Measurements from ENCODE around the gene HES7. TPM values are rescaled to one million over a fixed set of nuclear protein-coding genes. Genes with fewer than 3 reads are reported as not detected.

HES7 gene
- total and polyA plus RNA-seq, 2 donors = 0.75 TPM; not detected in 1

DNA sequence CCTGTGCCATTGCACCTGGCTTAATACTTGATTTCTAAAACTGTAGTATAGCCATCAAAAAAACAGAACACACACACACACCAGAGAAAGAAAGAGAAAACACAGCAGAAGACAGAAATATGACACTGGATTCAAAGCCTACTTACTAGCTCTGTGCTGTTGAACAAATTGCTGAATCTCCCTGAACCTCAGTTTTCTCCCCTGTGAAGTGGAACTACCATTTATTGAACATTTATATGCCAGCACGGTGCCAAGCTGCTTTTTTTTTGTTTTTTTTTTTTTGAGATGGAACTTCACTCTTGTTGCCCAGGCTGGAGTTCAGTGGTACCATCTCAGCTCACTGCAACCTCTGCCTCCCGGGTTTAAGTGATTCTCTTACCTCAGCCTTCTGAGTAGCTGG, 23.1 kb downstream of the HES7 start:
- no peak for DNase-seq (ENCODE audit: low read depth in 6 of 9, low spot score in 9 of 9)
- WGBS = 93% methylated on average over 2 of the region's 2 CpGs
- no peak overlapping the region for H3K27ac ChIP-seq (ENCODE audit: low read depth in 1 of 2, low read length in 1 of 2)

DNA sequence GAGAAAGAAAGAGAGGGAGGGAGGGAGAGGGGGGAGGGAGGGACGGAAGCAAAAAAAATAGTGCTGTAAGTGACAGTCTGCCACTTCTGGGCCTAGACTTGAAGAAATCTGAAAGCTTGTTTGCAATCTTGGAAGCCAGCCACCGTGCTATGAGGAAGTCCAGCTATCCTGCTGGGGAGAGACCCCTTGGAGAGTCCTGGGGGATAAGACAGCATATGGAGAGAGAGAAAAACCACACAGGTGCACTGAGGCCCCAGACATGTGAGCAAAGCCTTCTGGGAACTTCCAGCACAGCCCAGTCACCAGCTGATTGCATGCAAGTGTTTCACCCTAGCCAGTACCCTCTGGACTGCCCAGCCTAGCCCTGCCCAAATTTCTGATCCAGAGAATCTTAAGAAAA, 23.8 kb downstream of the HES7 start:
- whole genome bisulfite sequencing = 51% methylated on average over 2 of the region's 2 CpGs
- DNase-seq (ENCODE audit: low read depth in 6 of 9, low spot score in 9 of 9) = no peak
- no peaks in the 10 kb centered on the region for H3K4me1 ChIP-seq (ENCODE audit: control insufficient read depth in 2 of 2, insufficient read depth in 2 of 2, low read length in 2 of 2)

More for the DNA sequence above, 23.1 kb downstream of the HES7 start:
- no peaks in the 10 kb centered on the region for H3K36me3 ChIP-seq (ENCODE audit: control insufficient read depth in 2 of 2, insufficient read depth in 2 of 2, low read length in 1 of 2)
- no peaks in the 10 kb centered on the region for H3K9me3 ChIP-seq (ENCODE audit: control insufficient read depth in 2 of 2, insufficient read depth in 1 of 2, low read length in 1 of 2)
- no peak overlapping the region for H3K4me3 ChIP-seq (ENCODE audit: low read length in 2 of 2)
- peaks cover 0 to 12% of the 10 kb centered on the region in 2 donors for H3K27me3 ChIP-seq (ENCODE audit: control insufficient read depth in 2 of 2, insufficient read depth in 1 of 2, low read length in 1 of 2)
- no peaks in the 10 kb centered on the region for H3K4me1 ChIP-seq (ENCODE audit: control insufficient read depth in 2 of 2, insufficient read depth in 2 of 2, low read length in 2 of 2)

DNA sequence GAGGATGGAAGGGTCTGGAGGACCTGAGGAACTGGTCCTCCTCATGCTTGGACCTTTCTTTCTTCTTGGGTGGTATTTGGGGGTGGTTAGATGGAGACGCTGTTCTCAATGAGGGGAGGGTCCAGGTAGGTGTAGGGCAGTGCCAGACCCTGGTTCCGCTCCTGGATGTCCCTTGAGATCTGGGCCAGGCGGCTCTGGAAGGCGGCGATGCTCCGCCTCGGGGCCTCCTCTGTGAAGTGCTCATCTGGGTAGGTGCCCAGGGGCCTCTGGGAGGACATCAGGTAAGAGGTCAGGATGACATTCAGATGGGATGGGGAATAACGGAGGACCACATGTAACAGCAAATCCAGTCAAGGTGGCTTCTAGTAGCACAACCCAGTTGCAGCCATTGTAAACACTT, 27.4 kb downstream of the HES7 start:
- 98% methylated on average over 8 of the region's 8 CpGs for WGBS
- DNase-seq (ENCODE audit: low read depth in 6 of 9, low spot score in 9 of 9) = no peak

More for the DNA sequence above, 23.8 kb downstream of the HES7 start:
- H3K27ac ChIP-seq (ENCODE audit: low read depth in 1 of 2, low read length in 1 of 2) = no peak overlapping the region
- no peaks in the 10 kb centered on the region for H3K36me3 ChIP-seq (ENCODE audit: control insufficient read depth in 2 of 2, insufficient read depth in 2 of 2, low read length in 1 of 2)
- H3K9me3 ChIP-seq (ENCODE audit: control insufficient read depth in 2 of 2, insufficient read depth in 1 of 2, low read length in 1 of 2) = no peaks in the 10 kb centered on the region
- no peak overlapping the region for H3K4me3 ChIP-seq (ENCODE audit: low read length in 2 of 2)
- H3K27me3 ChIP-seq (ENCODE audit: control insufficient read depth in 2 of 2, insufficient read depth in 1 of 2, low read length in 1 of 2) = peaks cover 0 to 18% of the 10 kb centered on the region in 2 donors

DNA sequence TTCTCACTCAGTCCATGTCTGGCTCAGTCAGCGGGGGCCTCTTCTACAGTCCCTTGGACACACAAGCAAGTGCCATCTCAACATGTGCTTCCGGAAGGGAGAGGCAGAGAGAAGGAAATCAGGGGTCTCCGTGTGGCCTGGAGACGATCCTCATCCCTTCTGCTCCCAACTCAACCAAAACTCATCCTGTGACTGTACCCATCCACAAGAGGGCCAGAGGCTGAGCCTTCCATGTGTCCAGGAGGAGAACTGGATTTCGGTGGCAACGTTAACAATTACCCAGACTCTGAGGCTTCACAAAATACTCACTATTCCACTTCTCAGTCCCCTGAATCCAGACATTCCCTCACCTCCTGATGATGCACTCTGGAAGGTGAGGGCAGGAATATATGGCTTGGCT, 28.5 kb downstream of the HES7 start:
- H3K36me3 ChIP-seq (ENCODE audit: control insufficient read depth in 2 of 2, insufficient read depth in 2 of 2, low read length in 1 of 2) = no peaks in the 10 kb centered on the region
- H3K27ac ChIP-seq (ENCODE audit: low read depth in 1 of 2, low read length in 1 of 2) = no peak overlapping the region
- no peaks in the 10 kb centered on the region for H3K4me1 ChIP-seq (ENCODE audit: control insufficient read depth in 2 of 2, insufficient read depth in 2 of 2, low read length in 2 of 2)
- H3K27me3 ChIP-seq (ENCODE audit: control insufficient read depth in 2 of 2, insufficient read depth in 1 of 2, low read length in 1 of 2) = peaks cover 3 to 49% of the 10 kb centered on the region in 2 donors
- WGBS = 92% methylated on average over 6 of the region's 6 CpGs
- no peak for DNase-seq (ENCODE audit: low read depth in 6 of 9, low spot score in 9 of 9)
- no peak overlapping the region for H3K4me3 ChIP-seq (ENCODE audit: low read length in 2 of 2)
- no peaks in the 10 kb centered on the region for H3K9me3 ChIP-seq (ENCODE audit: control insufficient read depth in 2 of 2, insufficient read depth in 1 of 2, low read length in 1 of 2)

More for the DNA sequence above, 27.4 kb downstream of the HES7 start:
- H3K4me3 ChIP-seq (ENCODE audit: low read length in 2 of 2) = no peak overlapping the region
- no peak overlapping the region for H3K27ac ChIP-seq (ENCODE audit: low read depth in 1 of 2, low read length in 1 of 2)
- no peaks in the 10 kb centered on the region for H3K36me3 ChIP-seq (ENCODE audit: control insufficient read depth in 2 of 2, insufficient read depth in 2 of 2, low read length in 1 of 2)
- H3K4me1 ChIP-seq (ENCODE audit: control insufficient read depth in 2 of 2, insufficient read depth in 2 of 2, low read length in 2 of 2) = no peaks in the 10 kb centered on the region
- peaks cover 3 to 39% of the 10 kb centered on the region in 2 donors for H3K27me3 ChIP-seq (ENCODE audit: control insufficient read depth in 2 of 2, insufficient read depth in 1 of 2, low read length in 1 of 2)
- no peaks in the 10 kb centered on the region for H3K9me3 ChIP-seq (ENCODE audit: control insufficient read depth in 2 of 2, insufficient read depth in 1 of 2, low read length in 1 of 2)

DNA sequence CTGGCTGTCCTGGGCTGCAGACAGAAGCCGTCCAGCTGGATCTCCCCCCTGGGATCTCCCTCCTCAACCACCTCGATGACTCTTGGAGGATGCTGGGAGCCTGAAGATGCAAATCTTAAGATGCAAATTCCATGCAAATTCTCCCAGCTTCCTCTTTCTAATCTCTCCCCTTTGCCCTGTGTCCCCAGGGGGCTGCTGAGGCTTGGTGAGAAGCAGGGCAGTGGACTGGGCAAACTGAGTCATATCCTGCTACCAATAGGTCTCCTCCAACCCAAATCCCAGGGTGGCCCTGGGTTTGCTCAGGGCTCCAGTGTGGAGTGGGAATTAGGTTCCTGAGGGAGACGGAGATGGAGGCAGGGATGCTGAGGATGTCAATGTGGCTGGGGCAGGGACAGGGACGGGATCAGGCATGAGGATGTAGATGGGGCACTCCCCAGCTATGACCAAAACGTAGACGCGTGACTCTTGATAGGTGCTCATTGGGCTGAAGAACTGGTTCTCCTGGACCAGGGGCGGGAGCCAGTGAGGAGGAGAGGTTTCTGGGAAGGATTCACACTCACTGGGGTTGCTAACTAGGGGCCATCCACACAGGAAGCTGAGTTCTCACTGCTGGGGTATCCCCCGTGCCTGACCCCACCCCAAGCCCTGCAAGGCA, 32.7 kb downstream of the HES7 start:
- 55% methylated on average over 9 of the region's 9 CpGs for WGBS
- no peaks in the 10 kb centered on the region for H3K36me3 ChIP-seq (ENCODE audit: control insufficient read depth in 2 of 2, insufficient read depth in 2 of 2, low read length in 1 of 2)
- no peak for DNase-seq (ENCODE audit: low read depth in 6 of 9, low spot score in 9 of 9)
- no peak overlapping the region for H3K4me3 ChIP-seq (ENCODE audit: low read length in 2 of 2)
- peaks cover 6 to 67% of the 10 kb centered on the region in 2 donors for H3K27me3 ChIP-seq (ENCODE audit: control insufficient read depth in 2 of 2, insufficient read depth in 1 of 2, low read length in 1 of 2)
- H3K4me1 ChIP-seq (ENCODE audit: control insufficient read depth in 2 of 2, insufficient read depth in 2 of 2, low read length in 2 of 2) = no peaks in the 10 kb centered on the region
- no peaks in the 10 kb centered on the region for H3K9me3 ChIP-seq (ENCODE audit: control insufficient read depth in 2 of 2, insufficient read depth in 1 of 2, low read length in 1 of 2)
- no peak overlapping the region for H3K27ac ChIP-seq (ENCODE audit: low read depth in 1 of 2, low read length in 1 of 2)

DNA sequence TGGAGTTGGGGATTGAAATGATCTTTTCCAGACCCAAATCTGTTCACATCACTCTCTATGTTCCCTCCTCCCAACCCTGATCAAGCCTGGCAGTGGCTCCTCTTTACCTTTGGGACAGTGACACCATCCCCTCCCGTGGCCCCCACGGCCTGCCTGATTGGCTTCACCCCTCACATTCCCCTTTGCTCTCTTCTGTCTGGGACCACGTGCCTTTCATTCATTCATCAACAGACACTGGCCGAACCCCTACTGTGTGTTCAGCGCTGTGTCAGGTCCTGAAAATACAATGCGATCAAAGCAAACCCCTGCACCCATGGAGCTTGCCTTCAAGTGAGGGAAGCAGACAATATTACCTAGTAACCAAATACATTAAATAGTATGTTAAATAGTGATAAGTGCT, 34.2 kb downstream of the HES7 start:
- H3K36me3 ChIP-seq (ENCODE audit: control insufficient read depth in 2 of 2, insufficient read depth in 2 of 2, low read length in 1 of 2) = no peaks in the 10 kb centered on the region
- no peak overlapping the region for H3K4me3 ChIP-seq (ENCODE audit: low read length in 2 of 2)
- WGBS = 81% methylated on average over 6 of the region's 6 CpGs
- peaks cover 6 to 61% of the 10 kb centered on the region in 2 donors for H3K27me3 ChIP-seq (ENCODE audit: control insufficient read depth in 2 of 2, insufficient read depth in 1 of 2, low read length in 1 of 2)
- DNase-seq (ENCODE audit: low read depth in 6 of 9, low spot score in 9 of 9) = no peak
- H3K9me3 ChIP-seq (ENCODE audit: control insufficient read depth in 2 of 2, insufficient read depth in 1 of 2, low read length in 1 of 2) = no peaks in the 10 kb centered on the region
- H3K27ac ChIP-seq (ENCODE audit: low read depth in 1 of 2, low read length in 1 of 2) = no peak overlapping the region
- H3K4me1 ChIP-seq (ENCODE audit: control insufficient read depth in 2 of 2, insufficient read depth in 2 of 2, low read length in 2 of 2) = no peaks in the 10 kb centered on the region

DNA sequence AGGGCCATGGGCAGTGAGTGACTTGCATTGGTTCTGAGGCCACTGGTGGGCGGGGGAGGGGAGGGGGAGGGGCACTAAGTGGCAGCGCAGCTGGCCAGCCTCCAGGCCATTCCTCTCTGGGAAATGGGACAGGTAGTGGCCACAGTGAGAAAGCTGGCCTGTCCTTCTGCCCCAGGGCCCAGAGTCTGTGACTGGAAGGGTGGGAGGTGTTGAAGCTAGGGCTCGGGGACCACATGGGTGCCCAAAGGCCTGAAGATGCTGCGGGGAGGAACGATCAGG, 36.0 kb downstream of the HES7 start:
- Histone ChIP-seq H3K4me3 (ENCODE audit: low read length in 2 of 2) (no peak overlapping the region), H3K27ac (ENCODE audit: low read depth in 1 of 2, low read length in 1 of 2) (no peak overlapping the region), H3K4me1 (ENCODE audit: control insufficient read depth in 2 of 2, insufficient read depth in 2 of 2, low read length in 2 of 2) (no peaks in the 10 kb centered on the region), H3K9me3 (ENCODE audit: control insufficient read depth in 2 of 2, insufficient read depth in 1 of 2, low read length in 1 of 2) (no peaks in the 10 kb centered on the region), H3K36me3 (ENCODE audit: control insufficient read depth in 2 of 2, insufficient read depth in 2 of 2, low read length in 1 of 2) (no peaks in the 10 kb centered on the region), H3K27me3 (ENCODE audit: control insufficient read depth in 2 of 2, insufficient read depth in 1 of 2, low read length in 1 of 2) (peaks cover 5 to 67% of the 10 kb centered on the region in 2 donors)
- no peak for DNase-seq (ENCODE audit: low read depth in 6 of 9, low spot score in 9 of 9)
- WGBS = 90% methylated on average over 5 of the region's 5 CpGs

DNA sequence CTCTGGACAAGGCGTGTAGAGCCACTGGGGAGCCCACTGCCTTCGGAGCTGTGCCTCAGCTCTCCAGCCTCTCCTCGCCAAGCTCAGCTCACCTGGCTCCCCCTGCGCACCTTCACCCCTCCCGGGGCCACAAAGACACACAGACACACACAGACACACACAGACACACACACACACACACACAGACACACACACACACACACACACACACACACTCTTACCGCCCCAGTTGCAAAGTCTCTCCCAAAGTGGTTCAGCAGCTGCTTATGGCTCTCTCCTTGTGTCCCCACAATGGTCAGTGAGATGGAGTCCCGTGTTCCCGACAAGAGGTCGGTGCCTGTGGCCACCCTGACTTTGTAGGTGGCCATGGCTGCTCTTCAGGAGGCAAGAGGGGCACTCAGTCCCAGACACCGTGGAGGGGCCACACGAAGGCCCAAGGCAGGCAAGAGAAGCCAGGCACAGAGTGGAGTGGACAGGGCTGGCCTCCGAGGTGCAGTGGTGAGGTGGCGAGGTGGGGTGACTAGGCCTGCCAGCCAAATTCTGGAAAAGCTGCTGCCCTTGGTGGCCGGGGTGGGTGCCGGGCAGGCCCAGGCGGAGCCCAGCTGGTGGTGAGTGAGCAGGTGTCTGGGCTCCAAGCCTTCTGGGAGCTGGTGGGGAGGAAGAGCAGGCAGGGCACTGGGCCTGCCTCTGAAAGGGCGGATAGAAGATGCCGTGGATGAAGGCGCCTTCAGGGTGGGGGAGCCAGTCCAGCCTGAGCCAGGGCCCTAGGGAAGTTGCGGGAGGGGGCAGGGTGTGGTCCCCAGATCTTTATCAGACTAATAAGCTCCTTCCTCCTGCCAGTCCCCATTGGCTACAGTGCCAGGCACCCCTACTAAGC, 36.6 kb downstream of the HES7 start, which contains the start of gene ALOX12B:
Gene ALOX12B (minus strand): TSS at position 642 of the 877 bp plus-strand sequence. CDS start 274 bp downstream, at position 368.
- WGBS = 88% methylated on average over 20 of the region's 20 CpGs
- DNase-seq (ENCODE audit: low read depth in 6 of 9, low spot score in 9 of 9) = no peak
- Histone ChIP-seq H3K4me1 (ENCODE audit: control insufficient read depth in 2 of 2, insufficient read depth in 2 of 2, low read length in 2 of 2) (no peaks in the 10 kb centered on the region), H3K4me3 (ENCODE audit: low read length in 2 of 2) (no peak within 1 kb of the TSS), H3K27me3 (ENCODE audit: control insufficient read depth in 2 of 2, insufficient read depth in 1 of 2, low read length in 1 of 2) (peaks cover 3 to 67% of the 10 kb centered on the region in 2 donors), H3K36me3 (ENCODE audit: control insufficient read depth in 2 of 2, insufficient read depth in 2 of 2, low read length in 1 of 2) (no peaks in the 10 kb centered on the region), H3K27ac (ENCODE audit: low read depth in 1 of 2, low read length in 1 of 2) (no peak within 1 kb of the TSS), H3K9me3 (ENCODE audit: control insufficient read depth in 2 of 2, insufficient read depth in 1 of 2, low read length in 1 of 2) (no peaks in the 10 kb centered on the region)

DNA sequence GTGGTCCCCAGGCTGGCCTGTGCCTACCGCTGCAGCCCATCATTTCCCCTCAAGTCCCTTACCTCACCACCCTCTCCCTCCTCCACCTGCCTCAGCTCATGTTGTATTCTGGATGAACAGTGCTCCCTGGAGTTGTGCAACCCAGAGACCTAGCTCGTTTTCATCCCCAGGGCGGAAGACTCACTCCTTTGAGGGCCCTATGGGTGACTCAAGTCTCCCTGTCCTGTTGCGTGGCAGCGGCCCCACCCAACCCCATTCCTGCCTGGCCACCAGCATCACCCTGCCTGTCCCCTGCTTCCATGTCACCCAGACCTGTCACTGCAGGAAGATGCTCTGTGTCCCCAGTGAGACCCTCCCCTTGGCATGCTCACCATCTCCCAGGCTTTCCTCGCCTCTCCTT, 39.7 kb downstream of the HES7 start:
- H3K27ac ChIP-seq (ENCODE audit: low read depth in 1 of 2, low read length in 1 of 2) = no peak overlapping the region
- no peak overlapping the region for H3K4me3 ChIP-seq (ENCODE audit: low read length in 2 of 2)
- H3K9me3 ChIP-seq (ENCODE audit: control insufficient read depth in 2 of 2, insufficient read depth in 1 of 2, low read length in 1 of 2) = peaks cover 0 to 7% of the 10 kb centered on the region in 2 donors
- H3K4me1 ChIP-seq (ENCODE audit: control insufficient read depth in 2 of 2, insufficient read depth in 2 of 2, low read length in 2 of 2) = peaks cover 2 to 10% of the 10 kb centered on the region in 2 donors
- peaks cover 6 to 70% of the 10 kb centered on the region in 2 donors for H3K27me3 ChIP-seq (ENCODE audit: control insufficient read depth in 2 of 2, insufficient read depth in 1 of 2, low read length in 1 of 2)
- no peak for DNase-seq (ENCODE audit: low read depth in 6 of 9, low spot score in 9 of 9)
- H3K36me3 ChIP-seq (ENCODE audit: control insufficient read depth in 2 of 2, insufficient read depth in 2 of 2, low read length in 1 of 2) = no peaks in the 10 kb centered on the region
- 97% methylated on average over 6 of the region's 6 CpGs for WGBS
